ENCODE measurements around the gene TASL. TPM values are rescaled to one million over a fixed set of nuclear protein-coding genes. Genes with fewer than 3 reads are reported as not detected.

The TASL gene
- total and polyA plus RNA-seq, 2 of the 8 experiments (the other 6 are each of a cell fraction or from before 2014, with no cell fraction given): not detected

DNA sequence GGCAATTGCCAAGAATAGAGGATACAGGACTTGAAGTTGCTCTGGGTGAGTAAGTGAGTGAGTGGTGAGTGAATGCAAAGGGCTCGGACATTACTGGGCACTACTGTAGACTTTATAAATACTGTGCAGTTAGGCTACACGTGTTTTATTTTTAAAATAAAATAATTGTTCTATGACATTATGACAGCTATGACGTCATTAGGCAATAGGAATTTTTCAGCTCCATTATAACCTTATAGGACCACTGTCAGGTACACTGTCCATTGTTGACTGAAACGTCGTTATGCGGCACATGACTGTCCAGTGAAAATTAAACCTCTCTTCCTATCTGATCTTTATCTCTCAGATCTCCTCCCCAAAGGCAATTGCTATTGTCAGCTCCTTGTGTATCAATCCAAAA is 5.1 kb upstream of the TASL start:
- FAIRE-seq (no peak), DNase-seq (ENCODE audit: low read depth in 1 of 2, low spot score in 2 of 2) (no peak)
- no peak overlapping the region for H3K56ac ChIP-seq (replicated peaks; ENCODE audit: insufficient read length, low read depth, low read length)
- H3K4me2 ChIP-seq (ENCODE audit: insufficient read depth in 1 of 2, low read depth in 2 of 2, low read length in 2 of 2): no peak overlapping the region
- no peak overlapping the region for H4K5ac ChIP-seq (ENCODE audit: insufficient read length, low read depth, low read length)
- no peak overlapping the region for H3K9ac ChIP-seq (replicated peaks in 1 of 4; ENCODE audit: extremely low read depth in 1 of 4, low read depth in 3 of 4, low read length in 3 of 4)
- TF ChIP-seq SP1 (IDR thresholded peaks at IDR 0.05; ENCODE audit: low read depth, low read length) (no peak), RAD21 (IDR thresholded peaks at IDR 0.05 in 1 of 2, conservative IDR thresholded peaks at IDR 0.05 in 1 of 2; ENCODE audit: low read depth in 2 of 2, low read length in 2 of 2) (no peak), SP2 (IDR thresholded peaks at IDR 0.05; ENCODE audit: low read length) (no peak), SUZ12 (IDR thresholded peaks at IDR 0.05; ENCODE audit: low read length) (no peak), GABPA (IDR thresholded peaks at IDR 0.05; ENCODE audit: borderline replicate concordance, insufficient read depth, low read length) (no peak), KDM4A (IDR thresholded peaks at IDR 0.05; ENCODE audit: low read depth, low read length, severe bottlenecking) (no peak), POU5F1 (IDR thresholded peaks at IDR 0.05; ENCODE audit: low read depth, low read length) (no peak)
- no peaks in the 10 kb centered on the region for H3K79me1 ChIP-seq (ENCODE audit: low read depth, low read length)
- H2BK12ac ChIP-seq (ENCODE audit: low read depth, low read length): no peak overlapping the region
- H3K27me3 ChIP-seq (replicated peaks in 1 of 4; ENCODE audit: control insufficient read depth in 3 of 4, extremely low read depth in 1 of 4, insufficient read depth in 3 of 4, low read length in 3 of 4): no peaks in the 10 kb centered on the region
- H2BK120ac ChIP-seq (replicated peaks; ENCODE audit: low read depth, low read length): no peak overlapping the region
- no peak overlapping the region for H3K4ac ChIP-seq (replicated peaks; ENCODE audit: insufficient read length, low read depth, low read length)
- WGBS, 2 experiments (ENCODE audit: extremely low coverage in 1 of 2, insufficient coverage in 1 of 2, insufficient read length in 1 of 2, insufficient replicate concordance in 2 of 2, low coverage in 1 of 2, low lambda C conversion rate in 2 of 2, missing lambda C conversion rate in 1 of 2): 87% methylated on average over 6 of the region's 6 CpGs; no CpG with 5 or more reads in 1 of the 2 experiments
- H3K36me3 ChIP-seq (ENCODE audit: control insufficient read depth in 2 of 4, insufficient read depth in 4 of 4, low read length in 3 of 4): no peaks in the 10 kb centered on the region
- H4K8ac ChIP-seq (ENCODE audit: extremely low read depth, insufficient read depth, low read length): no peak overlapping the region
- no peak overlapping the region for H4K91ac ChIP-seq (replicated peaks; ENCODE audit: insufficient read length, low read length)
- H2BK5ac ChIP-seq (ENCODE audit: low read depth, low read length): no peak overlapping the region
- H3K14ac ChIP-seq (ENCODE audit: insufficient read length): no peak overlapping the region
- H3K18ac ChIP-seq (ENCODE audit: extremely low read depth, low read length): no peak overlapping the region
- H3K79me2 ChIP-seq (ENCODE audit: control insufficient read depth in 1 of 2, insufficient read depth in 2 of 2, low read length in 2 of 2): no peaks in the 10 kb centered on the region
- no peaks in the 10 kb centered on the region for H3K9me3 ChIP-seq (ENCODE audit: insufficient read depth in 2 of 2, low read depth in 1 of 2, low read length in 1 of 2)
- no peak overlapping the region for H3K27ac ChIP-seq (ENCODE audit: low read depth, low read length)
- no peaks in the 10 kb centered on the region for H4K20me1 ChIP-seq (replicated peaks in 1 of 2; ENCODE audit: control insufficient read depth in 1 of 2, insufficient read depth in 2 of 2, low read length in 2 of 2)
- H3K23me2 ChIP-seq (ENCODE audit: low read depth, low read length): no peaks in the 10 kb centered on the region
- H3K4me3 ChIP-seq (ENCODE audit: extremely low read depth in 1 of 4, insufficient read depth in 2 of 4, low read depth in 3 of 4, low read length in 4 of 4): no peak overlapping the region
- H2AK5ac ChIP-seq (ENCODE audit: low read depth, low read length): no peak overlapping the region
- no peak overlapping the region for H2AFZ ChIP-seq (ENCODE audit: low read length)
- no peaks in the 10 kb centered on the region for H3K4me1 ChIP-seq (replicated peaks in 1 of 4; ENCODE audit: control insufficient read depth in 3 of 4, insufficient read depth in 4 of 4, low read length in 3 of 4)
- H2BK20ac ChIP-seq (ENCODE audit: low read length): no peak overlapping the region
- POLR2A ChIA-PET (ENCODE audit: partially characterized antibody): no interaction called here
- H3K23ac ChIP-seq (ENCODE audit: insufficient read length): no peak overlapping the region
- no peak overlapping the region for H2BK15ac ChIP-seq (ENCODE audit: low read length)
- CTCF ChIA-PET (ENCODE audit: partially characterized antibody): interaction anchor here (1.4 kb wide), 1 partner anchor 12 kb away, joined by 3 read pairs; no protein-coding TSS in a partner anchor
